IMR-90 (cell line): ENCODE data around the gene RAB8B. TPM values are rescaled to one million over a fixed set of nuclear protein-coding genes. Genes with fewer than 3 reads are reported as not detected.

Experiments
- ATAC-seq: fragments of 200-7000 bp; cut with Tn5 transposase; 2 replicates; pipeline ENCODE4 v1.9.1; 2020; ENCODE audit warnings: low read depth, mild to moderate bottlenecking, moderate library complexity
- BruUV-seq: library from RNA; stranded (reverse); fragments of 400-500 nt; replicated peaks from 2 replicates; lab custom pipeline; 2021; lab: Mats Ljungman, UMichigan
- CTCF ChIA-PET: fragments of 300-600 bp; formaldehyde crosslinking; extraction: SDS; loops from one replicate; lab custom pipeline; 2021; ENCODE audit warnings: antibody characterized with exemption; lab: Yijun Ruan, JAX
- POLR2A ChIA-PET: fragments of 300-600 bp; sonication (Branson Sonifier 250); formaldehyde crosslinking; loops from one replicate; lab custom pipeline; 2022; ENCODE audit warnings: antibody characterized with exemption; ENCODE audit not compliant: unreplicated experiment; lab: Charles Lee
- DNase-seq: peaks from one replicate; pipeline ENCODE4 v3.0.0; 2013
- H2AFZ ChIP-seq: replicated peaks from 2 replicates; pipeline ENCODE3; 2013; ENCODE audit warnings: low read length, mild to moderate bottlenecking; ENCODE audit not compliant: poor library complexity
- H2AK5ac ChIP-seq: 2 replicates; pipeline ENCODE4 v1.6.1; 2013; ENCODE audit warnings: low read depth, low read length, inconsistent platforms
- H2AK9ac ChIP-seq: replicated peaks from 2 replicates; pipeline ENCODE3; 2013; ENCODE audit warnings: mild to moderate bottlenecking, low read depth, low read length, moderate library complexity; ENCODE audit not compliant: poor library complexity
- H2BK120ac ChIP-seq: 2 replicates; pipeline ENCODE4 v1.6.1; 2013; ENCODE audit warnings: low read depth, low read length, inconsistent platforms
- H2BK15ac ChIP-seq: 3 replicates; pipeline ENCODE4 v1.6.1; 2013; ENCODE audit warnings: low read depth, low read length, inconsistent platforms
- H2BK20ac ChIP-seq: 2 replicates; pipeline ENCODE4 v1.6.1; 2013; ENCODE audit warnings: low read depth, mild to moderate bottlenecking, inconsistent platforms, low read length, moderate library complexity
- H2BK5ac ChIP-seq: 2 replicates; pipeline ENCODE4 v1.6.1; 2013; ENCODE audit warnings: mild to moderate bottlenecking, low read depth, low read length, inconsistent platforms; ENCODE audit not compliant: poor library complexity, severe bottlenecking
- H3K14ac ChIP-seq: replicated peaks from 2 replicates; pipeline ENCODE4 v1.6.1; 2013; ENCODE audit warnings: low read depth, low read length, inconsistent platforms
- H3K18ac ChIP-seq: 2 replicates; pipeline ENCODE4 v1.6.1; 2013; ENCODE audit warnings: low read depth, low read length, control low read depth
- H3K23ac ChIP-seq: 2 replicates; pipeline ENCODE4 v1.6.1; 2013; ENCODE audit warnings: low read depth, low read length, inconsistent platforms
- H3K27ac ChIP-seq: 2 replicates; pipeline ENCODE4 v1.5.1; 2013; ENCODE audit warnings: mild to moderate bottlenecking, control low read depth, low read length; ENCODE audit not compliant: insufficient read depth
- H3K27me3 ChIP-seq: 2 replicates; pipeline ENCODE4 v1.6.1; 2013; ENCODE audit warnings: low read length; ENCODE audit not compliant: control insufficient read depth, insufficient read depth
- H3K36me3 ChIP-seq: 2 replicates; pipeline ENCODE4 v1.6.1; 2013; ENCODE audit warnings: low read length, mixed read lengths; ENCODE audit not compliant: control insufficient read depth, insufficient read depth
- H3K4ac ChIP-seq: 2 replicates; pipeline ENCODE4 v1.6.1; 2013; ENCODE audit warnings: low read depth, low read length, inconsistent platforms
- H3K4me1 ChIP-seq: 2 replicates; pipeline ENCODE4 v1.6.1; 2013; ENCODE audit warnings: low read length, mixed read lengths; ENCODE audit not compliant: control insufficient read depth, insufficient read depth
- H3K4me2 ChIP-seq: 2 replicates; pipeline ENCODE4 v1.6.1; 2013; ENCODE audit warnings: low read depth, mild to moderate bottlenecking, control low read depth, low read length, moderate library complexity
- H3K4me3 ChIP-seq: 2 replicates; pipeline ENCODE4 v1.5.1; 2013; ENCODE audit warnings: low read depth, mild to moderate bottlenecking, control low read depth, low read length, moderate library complexity; ENCODE audit not compliant: insufficient read depth
- H3K56ac ChIP-seq: 2 replicates; pipeline ENCODE4 v1.6.1; 2013; ENCODE audit warnings: low read length, inconsistent platforms; ENCODE audit not compliant: insufficient read depth; ENCODE audit errors: extremely low read depth
- H3K79me1 ChIP-seq, 2 experiments: 2 replicates each; pipeline ENCODE4 v1.6.1; 2013; ENCODE audit warnings: low read length in 2 of 2, inconsistent platforms in 1 of 2, low read depth in 1 of 2
- H3K9ac ChIP-seq: 2 replicates; pipeline ENCODE4 v1.6.1; 2013; ENCODE audit warnings: low read depth, low read length, control low read depth
- H3K9me1 ChIP-seq: 2 replicates; pipeline ENCODE4 v1.6.1; 2013; ENCODE audit warnings: low read length, inconsistent platforms; ENCODE audit not compliant: insufficient read depth
- H3K9me3 ChIP-seq: 2 replicates; pipeline ENCODE4 v1.6.1; 2013; ENCODE audit warnings: low read length; ENCODE audit not compliant: control insufficient read depth, insufficient read depth
- H4K20me1 ChIP-seq: 2 replicates; pipeline ENCODE4 v1.6.1; 2013; ENCODE audit warnings: low read length, inconsistent platforms; ENCODE audit not compliant: insufficient read depth
- H4K5ac ChIP-seq: 2 replicates; pipeline ENCODE4 v1.6.1; 2013; ENCODE audit warnings: mild to moderate bottlenecking, low read depth, low read length, control low read depth
- H4K8ac ChIP-seq, 2 experiments: 2 replicates each; pipeline ENCODE4 v1.6.1; 2013; ENCODE audit warnings: low read depth in 2 of 2, low read length in 2 of 2, control low read depth in 1 of 2, inconsistent platforms in 1 of 2
- H4K91ac ChIP-seq: 2 replicates; pipeline ENCODE4 v1.6.1; 2013; ENCODE audit warnings: low read depth, low read length, inconsistent platforms; ENCODE audit not compliant: insufficient read depth
- NFE2L2 ChIP-seq: fragments of 150-350 bp; IDR thresholded peaks from 2 replicates; pipeline ENCODE4 v1.6.1; 2016; ENCODE audit warnings: low read depth, mild to moderate bottlenecking, low read length
- WGBS, 2 experiments: methylation state at CpG; one replicate each; pipeline versions ENCODE4 v1.1.5 to v1.1.7; 2013; ENCODE audit warnings: missing lambda C conversion rate in 2 of 2; ENCODE audit not compliant: insufficient read length in 1 of 2; ENCODE audit errors: extremely low coverage in 2 of 2; 5-methylcytosine and 5-hydroxymethylcytosine counted together
- dilution Hi-C: fragments of 300-500 bp; cut with HindIII; formaldehyde crosslinking; loops from one replicate; pipeline ENCODE4 v1.14.3; 2018; ENCODE audit warnings: low sequenced_read_pairs; ENCODE audit not compliant: unreplicated experiment
- in situ Hi-C: fragments of 300-500 bp; cut with MboI; formaldehyde crosslinking; loops from 3 replicates; pipeline ENCODE4 v1.14.3; 2019; ENCODE audit warnings: low sequenced_read_pairs, inconsistent platforms, mixed read lengths
- intact Hi-C: fragments of 100-400 bp; cut with micrococcal nuclease; formaldehyde crosslinking; loops from 2 replicates; pipeline ENCODE4 v1.10.0; 2022
- polyA plus RNA-seq, 3 experiments: library from polyadenylated mRNA; depleted of rRNA; stranded (reverse); fragments of >200 nt; gene quantifications; 2 replicates each; pipeline ENCODE4 v1.2.3, GENCODE V29; 2012; ENCODE audit warnings: low replicate concordance in 1 of 3
- total RNA-seq: library from RNA; depleted of rRNA; stranded (reverse); fragments of >200 nt; gene quantifications from 2 replicates; pipeline ENCODE4 v1.2.3, GENCODE V29; 2012
- TF ChIP-seq, protein P1 (sequence below): conservative IDR thresholded peaks from 2 replicates; pipeline ENCODE4 v1.5.1; 2012; ENCODE audit warnings: mild to moderate bottlenecking, low read depth, low read length, improper control_type of control experiment

Gene RAB8B
- total and polyA plus RNA-seq, 2 of the 4 experiments (the other 2 are of a cell fraction) = 19.4 to 29.4 TPM

DNA sequence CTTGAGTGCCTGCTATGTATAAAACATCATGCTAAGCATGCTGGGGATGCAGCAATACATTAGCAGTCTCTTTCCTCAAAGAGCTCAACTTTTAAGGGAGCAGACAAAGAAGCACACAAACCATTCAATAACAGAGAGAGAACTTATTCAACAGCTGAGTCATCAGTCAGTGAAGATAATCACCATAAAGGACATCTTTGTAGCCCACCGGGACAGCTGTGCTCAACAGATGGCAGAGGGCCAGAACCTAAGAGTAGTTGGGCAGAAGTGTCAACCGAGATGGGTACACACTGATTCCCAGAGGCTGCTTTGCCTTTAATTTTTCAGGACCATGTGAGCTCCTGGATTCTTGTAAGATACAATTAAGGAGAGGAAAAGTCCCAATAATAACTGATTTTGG is 4.2 kb upstream of the RAB8B start:
- peak overlapping the region; percentile 19 for H3K4ac ChIP-seq
- H3K27me3 ChIP-seq = no peaks in the 10 kb centered on the region
- ATAC-seq = no peak
- H4K8ac ChIP-seq = peak overlapping the region in 1 of 2 experiments; percentile 22; a peak in 1 of 4 replicates
- no peak for DNase-seq
- CTCF ChIA-PET = no interaction called here
- peak overlapping the region; percentile 53; the same call in 1 of the 2 replicates for H3K14ac ChIP-seq
- peak overlapping the region; percentile 16; the same call in 1 of the 2 replicates for H4K5ac ChIP-seq
- in situ Hi-C loops (no loop called here), intact Hi-C loops (no loop called here), dilution Hi-C loops (no loop called here)
- peaks cover 5% of the 10 kb centered on the region for H3K4me1 ChIP-seq
- peak overlapping the region; percentile 44; the same call in 1 of the 2 replicates for H2BK20ac ChIP-seq
- POLR2A ChIA-PET = no interaction called here
- no peaks in the 10 kb centered on the region for H3K36me3 ChIP-seq
- H3K9me3 ChIP-seq = no peaks in the 10 kb centered on the region
- H3K18ac ChIP-seq = no peak overlapping the region
- peak overlapping the region; percentile 23; the same call in 1 of the 3 replicates for H2BK15ac ChIP-seq
- peaks cover 11% of the 10 kb centered on the region for H3K9me1 ChIP-seq
- H2AFZ ChIP-seq = peak overlapping the region; percentile 4
- TF ChIP-seq NFE2L2 = no peak
- TF ChIP-seq, protein P1, sequence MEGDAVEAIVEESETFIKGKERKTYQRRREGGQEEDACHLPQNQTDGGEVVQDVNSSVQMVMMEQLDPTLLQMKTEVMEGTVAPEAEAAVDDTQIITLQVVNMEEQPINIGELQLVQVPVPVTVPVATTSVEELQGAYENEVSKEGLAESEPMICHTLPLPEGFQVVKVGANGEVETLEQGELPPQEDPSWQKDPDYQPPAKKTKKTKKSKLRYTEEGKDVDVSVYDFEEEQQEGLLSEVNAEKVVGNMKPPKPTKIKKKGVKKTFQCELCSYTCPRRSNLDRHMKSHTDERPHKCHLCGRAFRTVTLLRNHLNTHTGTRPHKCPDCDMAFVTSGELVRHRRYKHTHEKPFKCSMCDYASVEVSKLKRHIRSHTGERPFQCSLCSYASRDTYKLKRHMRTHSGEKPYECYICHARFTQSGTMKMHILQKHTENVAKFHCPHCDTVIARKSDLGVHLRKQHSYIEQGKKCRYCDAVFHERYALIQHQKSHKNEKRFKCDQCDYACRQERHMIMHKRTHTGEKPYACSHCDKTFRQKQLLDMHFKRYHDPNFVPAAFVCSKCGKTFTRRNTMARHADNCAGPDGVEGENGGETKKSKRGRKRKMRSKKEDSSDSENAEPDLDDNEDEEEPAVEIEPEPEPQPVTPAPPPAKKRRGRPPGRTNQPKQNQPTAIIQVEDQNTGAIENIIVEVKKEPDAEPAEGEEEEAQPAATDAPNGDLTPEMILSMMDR = no peak
- H2AK5ac ChIP-seq = peak overlapping the region; percentile 60; the same call in 1 of the 2 replicates
- no peak overlapping the region for H3K27ac ChIP-seq
- H2AK9ac ChIP-seq = no peak overlapping the region
- H3K56ac ChIP-seq = no peak overlapping the region
- H4K91ac ChIP-seq = peak overlapping the region; percentile 14
- H3K23ac ChIP-seq = no peak overlapping the region
- no TSS peak for BruUV-seq
- no peak overlapping the region for H3K4me3 ChIP-seq
- 42% methylated on average over 2 of the region's 2 CpGs; no CpG with 5 or more reads in 1 of the 2 experiments for WGBS, 2 experiments
- no peak overlapping the region for H3K9ac ChIP-seq
- peaks cover under 1% of the 10 kb centered on the region; the same call in 1 of the 2 replicates for H4K20me1 ChIP-seq
- H3K4me2 ChIP-seq = no peak overlapping the region
- H2BK5ac ChIP-seq = peak overlapping the region; percentile 89
- peak overlapping the region; percentile 15 for H2BK120ac ChIP-seq
- peaks cover under 1 to 8% of the 10 kb centered on the region in 2 experiments; a peak in 2 of 4 replicates for H3K79me1 ChIP-seq
